ENCODE data around the gene LGALS9.

LGALS9 gene

DNA sequence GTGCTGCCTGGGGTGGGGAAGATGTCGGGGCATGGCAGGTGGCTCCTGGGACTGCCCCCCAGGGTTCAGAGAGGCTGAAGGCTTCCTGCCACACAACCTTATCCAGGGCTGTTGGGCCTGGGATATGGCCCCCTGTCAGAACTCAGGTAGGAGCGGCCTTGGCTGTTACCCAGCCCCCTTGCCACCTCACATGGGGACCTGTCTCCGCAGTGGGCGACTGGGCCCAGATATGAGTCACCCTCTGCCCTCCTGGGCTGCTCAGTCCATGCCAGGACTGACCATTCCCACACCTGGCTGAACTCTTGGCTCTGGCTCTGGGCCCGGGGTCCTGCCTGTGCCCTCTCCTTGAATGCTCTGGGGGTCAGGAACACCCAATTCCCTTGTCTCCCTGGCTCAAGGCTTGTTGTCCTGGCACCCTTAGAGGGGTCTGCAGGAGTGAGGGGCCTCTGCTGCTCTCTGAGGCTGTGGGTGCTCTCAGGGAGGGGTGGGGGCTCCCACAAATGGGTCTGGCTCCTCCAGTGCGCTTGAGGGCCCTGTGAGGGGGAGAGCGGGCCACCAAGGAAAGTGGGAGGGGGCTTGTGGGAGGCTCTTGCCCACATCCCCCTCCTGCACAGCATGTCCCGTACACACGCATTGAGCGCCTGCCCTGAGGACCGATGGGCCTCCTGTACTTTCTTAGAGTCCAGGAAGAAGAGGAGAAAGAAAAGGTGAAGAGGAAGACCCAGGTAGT lies 36.0 kb downstream of the LGALS9 start:
- no peak overlapping the region for H3K4me3 ChIP-seq (ENCODE audit: low read depth, low read length)
- TF ChIP-seq, protein P1, sequence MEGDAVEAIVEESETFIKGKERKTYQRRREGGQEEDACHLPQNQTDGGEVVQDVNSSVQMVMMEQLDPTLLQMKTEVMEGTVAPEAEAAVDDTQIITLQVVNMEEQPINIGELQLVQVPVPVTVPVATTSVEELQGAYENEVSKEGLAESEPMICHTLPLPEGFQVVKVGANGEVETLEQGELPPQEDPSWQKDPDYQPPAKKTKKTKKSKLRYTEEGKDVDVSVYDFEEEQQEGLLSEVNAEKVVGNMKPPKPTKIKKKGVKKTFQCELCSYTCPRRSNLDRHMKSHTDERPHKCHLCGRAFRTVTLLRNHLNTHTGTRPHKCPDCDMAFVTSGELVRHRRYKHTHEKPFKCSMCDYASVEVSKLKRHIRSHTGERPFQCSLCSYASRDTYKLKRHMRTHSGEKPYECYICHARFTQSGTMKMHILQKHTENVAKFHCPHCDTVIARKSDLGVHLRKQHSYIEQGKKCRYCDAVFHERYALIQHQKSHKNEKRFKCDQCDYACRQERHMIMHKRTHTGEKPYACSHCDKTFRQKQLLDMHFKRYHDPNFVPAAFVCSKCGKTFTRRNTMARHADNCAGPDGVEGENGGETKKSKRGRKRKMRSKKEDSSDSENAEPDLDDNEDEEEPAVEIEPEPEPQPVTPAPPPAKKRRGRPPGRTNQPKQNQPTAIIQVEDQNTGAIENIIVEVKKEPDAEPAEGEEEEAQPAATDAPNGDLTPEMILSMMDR (IDR thresholded peaks at IDR 0.05; ENCODE audit: low read depth, low read length) = no peak

DNA sequence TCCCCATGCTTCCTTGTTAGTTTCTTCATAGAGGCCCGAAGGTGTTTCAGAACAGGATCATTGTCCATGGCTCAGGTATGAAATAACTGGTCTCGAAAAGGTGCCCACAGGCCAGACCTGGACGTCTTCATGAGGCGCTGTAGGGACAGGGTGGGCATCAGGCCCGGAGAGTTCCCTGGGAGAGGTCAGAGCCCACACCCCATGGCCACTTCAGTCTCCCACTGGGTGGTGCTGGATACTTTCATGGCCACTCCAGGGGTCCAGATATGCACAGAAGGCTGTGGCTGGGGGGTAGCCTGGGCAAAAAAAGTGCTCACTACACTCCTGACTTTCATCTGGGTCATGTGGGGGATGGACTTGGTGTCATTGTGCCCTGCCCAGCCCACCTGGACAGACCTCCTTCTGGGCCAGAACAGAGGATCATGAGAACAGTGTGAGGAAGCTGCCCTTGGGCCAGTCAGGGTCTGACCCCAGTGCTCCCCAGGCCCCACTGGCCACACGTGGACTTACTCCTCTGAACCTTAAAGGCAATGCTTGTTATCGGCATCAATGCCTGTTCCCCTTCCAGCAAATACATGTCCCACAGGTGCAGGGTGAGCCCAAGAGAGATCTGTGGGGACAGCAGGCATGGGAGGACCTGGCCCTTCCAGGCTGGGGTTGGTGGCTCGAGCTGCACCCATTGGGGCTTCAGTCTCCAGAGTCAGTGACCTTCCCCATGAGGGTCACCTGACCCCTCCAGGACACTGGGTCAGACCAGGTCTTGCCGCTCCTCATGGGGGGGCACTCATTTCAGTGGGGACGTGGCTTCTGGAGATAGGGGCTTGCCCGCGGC lies 36.9 kb downstream of the LGALS9 start:
- H3K4me3 ChIP-seq (ENCODE audit: low read depth, low read length) = no peak overlapping the region
- TF ChIP-seq, protein P1 (IDR thresholded peaks at IDR 0.05; ENCODE audit: low read depth, low read length) = no peak

DNA sequence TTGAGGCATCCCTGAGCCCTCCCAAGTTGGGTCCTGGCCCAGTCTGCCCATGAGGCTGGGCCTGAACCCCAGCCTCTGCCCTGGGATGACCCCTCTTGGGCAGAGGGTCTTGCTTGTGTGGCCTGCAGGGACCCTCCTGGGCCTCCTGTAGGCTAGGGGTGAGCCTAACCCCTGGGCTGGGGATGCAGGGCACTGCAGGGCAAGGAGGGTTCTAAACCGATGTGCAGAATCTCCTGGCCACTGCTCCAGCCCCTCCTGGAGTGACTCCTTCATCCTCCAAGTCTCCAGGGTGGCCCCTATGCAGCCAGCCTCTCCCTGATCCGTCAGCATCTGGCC lies 37.5 kb downstream of the LGALS9 start:
- TF ChIP-seq, protein P1 (IDR thresholded peaks at IDR 0.05; ENCODE audit: low read depth, low read length) = no peak
- H3K4me3 ChIP-seq (ENCODE audit: low read depth, low read length) = no peak overlapping the region

DNA sequence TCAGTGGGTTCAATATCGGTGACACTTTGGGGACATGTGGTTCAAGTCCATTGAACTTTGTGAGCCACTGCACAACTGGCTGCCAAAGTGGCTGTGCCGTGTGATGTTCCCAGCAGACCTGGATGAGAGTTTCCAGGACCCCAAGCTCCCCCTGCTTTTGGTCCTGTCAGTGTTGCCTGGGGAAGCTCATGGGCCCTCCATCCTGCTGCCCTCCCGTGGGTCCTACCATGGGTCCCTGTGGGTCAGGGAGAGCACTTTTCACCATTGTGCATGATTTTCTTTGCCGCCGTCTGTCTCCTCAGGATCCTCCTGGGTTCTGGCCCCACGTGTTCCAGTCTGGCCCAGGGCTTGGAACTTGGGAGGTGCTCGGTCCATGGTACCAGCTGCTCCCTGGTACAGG lies 38.1 kb downstream of the LGALS9 start:
- TF ChIP-seq, protein P1 (IDR thresholded peaks at IDR 0.05; ENCODE audit: low read depth, low read length) = no peak
- no peak overlapping the region for H3K4me3 ChIP-seq (ENCODE audit: low read depth, low read length)

- H3K4me3 ChIP-seq (ENCODE audit: low read depth, low read length) = no peak overlapping the region
- TF ChIP-seq, protein P1 (IDR thresholded peaks at IDR 0.05; ENCODE audit: low read depth, low read length) = no peak
Observed at GRCh38 chr17:27669850-27670249, 38.9 kb downstream of the LGALS9 start.

DNA sequence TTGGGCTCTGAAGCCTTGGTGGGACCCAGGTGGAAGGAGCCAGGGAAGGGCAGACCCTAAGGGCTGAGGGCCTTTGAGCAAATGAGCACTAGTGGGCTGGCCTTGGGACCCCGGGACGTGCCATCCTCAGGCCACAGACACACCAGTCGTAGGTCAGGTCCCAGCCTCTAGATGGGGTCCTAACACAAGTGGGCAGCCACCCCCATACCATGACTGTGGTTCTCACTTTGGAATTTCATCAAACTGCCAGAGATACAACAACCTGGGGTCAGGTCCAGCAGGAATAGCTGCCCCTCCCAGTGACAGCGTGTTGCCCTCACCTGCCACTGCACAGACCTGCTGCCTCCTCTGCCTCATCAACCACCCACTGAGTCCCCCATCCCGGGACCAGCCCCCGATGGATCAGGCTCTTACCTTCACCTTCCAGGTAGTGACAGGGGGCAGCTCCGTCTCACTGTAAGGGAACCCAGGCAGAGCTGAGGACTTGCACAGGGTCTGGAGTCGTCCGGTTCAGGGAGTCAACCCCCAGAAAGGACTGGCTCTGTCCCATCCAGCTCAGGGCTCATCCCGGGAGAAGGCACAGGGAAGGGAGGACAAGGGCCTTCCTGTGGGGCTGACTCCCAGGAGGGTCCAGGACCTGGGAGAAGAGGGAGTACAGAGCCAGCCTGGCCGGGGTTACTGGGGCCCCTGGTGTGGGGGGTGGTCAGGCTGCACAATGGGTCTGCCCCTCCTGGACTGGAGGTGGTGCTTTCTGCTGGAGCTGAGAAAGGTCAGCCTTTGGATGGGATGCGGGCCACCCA lies 40.0 kb downstream of the LGALS9 start:
- no peak overlapping the region for H3K4me3 ChIP-seq (ENCODE audit: low read depth, low read length)
- TF ChIP-seq, protein P1 (IDR thresholded peaks at IDR 0.05; ENCODE audit: low read depth, low read length) = no peak

All from WI38 (cell line).